Endothelial cell of umbilical vein (primary cell): ENCODE data around the gene R3HCC1L.

Source experiments
- CTCF ChIP-seq, 2 donors: IDR thresholded peaks; 1 replicate in 1 of 2; 2 replicates in 1 of 2; pipeline ENCODE4 v1.5.1; 2011; ENCODE audit warnings: low read length in 2 of 2, mild to moderate bottlenecking in 2 of 2, moderate library complexity in 2 of 2, control low read depth in 1 of 2, inconsistent platforms in 1 of 2, low read depth in 1 of 2; ENCODE audit not compliant: insufficient read depth in 1 of 2; ENCODE audit errors: extremely low read depth in 1 of 2
- EZH2 ChIP-seq: IDR thresholded peaks from 2 replicates; pipeline ENCODE4 v1.6.1; 2012; ENCODE audit warnings: borderline replicate concordance, low read depth, mild to moderate bottlenecking, moderate library complexity, low read length, inconsistent platforms; ENCODE audit not compliant: severe bottlenecking
- GATA2 ChIP-seq: IDR thresholded peaks from 2 replicates; pipeline ENCODE4 v1.7.0; 2011; ENCODE audit warnings: low read depth, mild to moderate bottlenecking, moderate library complexity, mixed read lengths, low read length; ENCODE audit not compliant: insufficient read length, insufficient read depth
- MAX ChIP-seq: IDR thresholded peaks from 2 replicates; pipeline ENCODE4 v1.6.1; 2011; ENCODE audit not compliant: insufficient read depth, insufficient read length
- MYC ChIP-seq: IDR thresholded peaks from one replicate; pipeline ENCODE4 v1.6.1; 2011; ENCODE audit warnings: mild to moderate bottlenecking, low read depth, low read length
- POLR2A ChIP-seq: IDR thresholded peaks from 2 replicates; pipeline ENCODE4 v1.6.1; 2012; ENCODE audit warnings: low read depth, mild to moderate bottlenecking, control low read depth, low read length
- POLR2AphosphoS5 ChIP-seq: IDR thresholded peaks from 2 replicates; pipeline ENCODE4 v1.6.1; 2012; ENCODE audit warnings: low read depth, mild to moderate bottlenecking, control low read depth, low read length, moderate library complexity; ENCODE audit not compliant: insufficient read depth

DNA sequence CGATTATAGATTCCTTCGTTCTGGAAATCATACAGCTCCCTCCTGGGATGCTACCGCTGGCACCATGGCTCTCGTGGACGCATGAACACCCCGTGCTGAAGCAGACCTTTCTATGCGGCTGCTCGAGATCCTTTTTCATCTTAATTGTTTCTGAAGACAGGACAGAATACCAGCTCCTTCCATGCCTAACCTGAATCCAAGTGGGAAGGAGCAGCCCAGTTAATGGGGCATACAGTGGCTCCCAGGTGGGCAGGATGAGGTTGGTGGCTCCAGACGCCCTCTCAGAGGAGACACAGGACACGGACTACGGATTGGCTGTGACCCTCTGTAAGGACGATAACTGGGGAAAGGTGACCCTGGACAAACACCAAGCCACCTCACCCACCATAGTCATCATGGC is 152.0 kb downstream of the R3HCC1L start:
- TF ChIP-seq CTCF (IDR thresholded peaks at IDR 0.05; ENCODE audit: extremely low read depth in 1 of 2, insufficient read depth in 1 of 2, low read depth in 1 of 2, low read length in 2 of 2): no peak
- no peak for TF ChIP-seq POLR2A
- no peak for TF ChIP-seq EZH2
- no peak for TF ChIP-seq POLR2AphosphoS5
- TF ChIP-seq GATA2: no peak
- TF ChIP-seq MAX: no peak
- TF ChIP-seq MYC: no peak
